ENCODE measurements around the gene SLC16A10.

SLC16A10 gene

DNA sequence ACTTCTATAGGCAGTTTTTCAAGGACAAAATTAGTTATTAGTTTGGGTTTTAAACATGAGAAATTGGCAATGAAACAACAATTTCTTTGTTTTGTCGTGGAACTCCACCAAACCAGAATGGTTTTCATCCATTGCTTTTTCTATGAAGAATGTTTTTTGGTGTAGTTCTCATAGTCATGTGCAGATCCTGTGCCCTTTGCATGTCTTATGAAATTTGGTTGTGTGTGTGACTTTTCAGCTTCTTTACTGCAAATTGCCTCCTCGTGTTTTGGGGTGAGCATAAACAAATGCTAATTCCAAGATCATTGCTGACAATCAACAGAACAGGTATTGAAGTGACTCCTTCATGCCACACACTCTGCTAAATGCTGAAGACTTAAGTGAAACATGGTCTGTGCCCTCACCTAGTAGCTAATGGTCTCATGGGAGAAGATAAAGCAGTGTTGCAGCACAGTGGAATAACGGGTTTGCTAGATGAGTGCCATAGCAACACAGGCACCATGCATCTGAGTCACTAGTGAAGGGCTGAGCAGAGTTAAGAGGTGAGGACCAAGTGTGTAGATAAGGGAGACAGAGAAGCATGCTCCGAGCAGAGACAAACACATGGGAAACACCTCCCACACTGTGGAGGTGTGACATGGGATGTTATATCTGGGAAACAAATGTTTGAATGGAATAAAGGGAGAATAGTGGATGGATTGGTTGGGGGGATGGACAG, 120.0 kb downstream of the SLC16A10 start:
- no peaks in the 10 kb centered on the region for H3K4me1 ChIP-seq (ENCODE audit: control insufficient read depth, insufficient read depth, low read length)
- H3K4me3 ChIP-seq (ENCODE audit: low read length) = no peak overlapping the region
- no peak overlapping the region for H3K9ac ChIP-seq (ENCODE audit: low read depth, low read length)
- no peaks in the 10 kb centered on the region for H3K27me3 ChIP-seq (ENCODE audit: control insufficient read depth, insufficient read depth, low read length)
- no peaks in the 10 kb centered on the region for H3K36me3 ChIP-seq (ENCODE audit: insufficient read depth, low read length)
- no peaks in the 10 kb centered on the region for H3K9me3 ChIP-seq (replicated peaks; ENCODE audit: low read length)
- no peak overlapping the region for H3K4me2 ChIP-seq (ENCODE audit: low read length)

DNA sequence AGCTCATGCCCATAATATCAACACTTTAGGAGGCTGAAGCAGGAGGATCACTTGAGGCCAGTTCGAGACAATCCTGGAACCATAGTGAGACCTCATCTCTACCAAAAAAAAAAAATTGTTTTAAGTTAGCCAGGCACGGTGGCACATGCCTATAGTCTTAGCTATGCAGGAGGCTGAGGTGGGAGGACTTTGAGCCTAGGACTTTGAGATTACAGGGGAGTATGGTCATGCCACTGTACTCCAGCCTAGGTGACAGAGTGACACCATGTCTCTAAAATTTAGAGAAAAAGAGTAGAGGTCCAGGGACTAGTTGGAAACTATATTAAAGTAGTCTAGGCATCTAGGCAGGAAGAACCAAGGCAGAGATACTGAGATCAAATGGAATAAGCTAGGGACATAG, 121.6 kb downstream of the SLC16A10 start:
- Histone ChIP-seq H3K4me3 (ENCODE audit: low read length) (no peak overlapping the region), H3K4me1 (ENCODE audit: control insufficient read depth, insufficient read depth, low read length) (no peaks in the 10 kb centered on the region), H3K9me3 (replicated peaks; ENCODE audit: low read length) (no peaks in the 10 kb centered on the region), H3K36me3 (ENCODE audit: insufficient read depth, low read length) (no peaks in the 10 kb centered on the region), H3K9ac (ENCODE audit: low read depth, low read length) (no peak overlapping the region), H3K27me3 (ENCODE audit: control insufficient read depth, insufficient read depth, low read length) (no peaks in the 10 kb centered on the region), H3K4me2 (ENCODE audit: low read length) (no peak overlapping the region)

DNA sequence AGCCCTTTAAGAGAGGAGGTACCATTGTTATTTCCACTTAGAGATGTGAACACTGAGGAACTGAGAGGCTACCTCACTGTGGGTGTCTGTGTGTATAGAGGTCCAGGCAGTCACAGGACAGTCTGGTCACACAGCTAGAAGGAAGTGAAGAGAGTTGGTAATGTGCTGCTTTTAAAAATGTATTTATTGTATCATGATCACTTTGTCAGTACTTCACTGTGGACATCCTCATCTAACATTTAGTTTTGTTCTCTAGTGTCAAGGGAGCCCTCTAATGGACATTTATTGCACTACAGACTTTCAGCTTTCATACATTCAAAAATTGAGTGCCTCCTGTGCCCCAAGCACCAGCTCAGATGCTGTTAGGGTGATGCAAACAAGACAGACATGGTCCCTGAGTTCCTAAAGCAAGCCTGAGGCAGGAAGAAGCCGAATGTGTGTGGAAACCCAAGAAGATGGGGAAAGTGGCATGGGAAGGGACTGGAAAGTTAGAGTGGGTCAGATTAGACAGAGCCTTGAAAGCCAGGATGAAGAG, 123.0 kb downstream of the SLC16A10 start:
- H3K4me1 ChIP-seq (ENCODE audit: control insufficient read depth, insufficient read depth, low read length) = no peaks in the 10 kb centered on the region
- no peaks in the 10 kb centered on the region for H3K27me3 ChIP-seq (ENCODE audit: control insufficient read depth, insufficient read depth, low read length)
- H3K4me3 ChIP-seq (ENCODE audit: low read length) = no peak overlapping the region
- no peaks in the 10 kb centered on the region for H3K36me3 ChIP-seq (ENCODE audit: insufficient read depth, low read length)
- H3K4me2 ChIP-seq (ENCODE audit: low read length) = no peak overlapping the region
- H3K9me3 ChIP-seq (replicated peaks; ENCODE audit: low read length) = no peaks in the 10 kb centered on the region
- H3K9ac ChIP-seq (ENCODE audit: low read depth, low read length) = no peak overlapping the region

DNA sequence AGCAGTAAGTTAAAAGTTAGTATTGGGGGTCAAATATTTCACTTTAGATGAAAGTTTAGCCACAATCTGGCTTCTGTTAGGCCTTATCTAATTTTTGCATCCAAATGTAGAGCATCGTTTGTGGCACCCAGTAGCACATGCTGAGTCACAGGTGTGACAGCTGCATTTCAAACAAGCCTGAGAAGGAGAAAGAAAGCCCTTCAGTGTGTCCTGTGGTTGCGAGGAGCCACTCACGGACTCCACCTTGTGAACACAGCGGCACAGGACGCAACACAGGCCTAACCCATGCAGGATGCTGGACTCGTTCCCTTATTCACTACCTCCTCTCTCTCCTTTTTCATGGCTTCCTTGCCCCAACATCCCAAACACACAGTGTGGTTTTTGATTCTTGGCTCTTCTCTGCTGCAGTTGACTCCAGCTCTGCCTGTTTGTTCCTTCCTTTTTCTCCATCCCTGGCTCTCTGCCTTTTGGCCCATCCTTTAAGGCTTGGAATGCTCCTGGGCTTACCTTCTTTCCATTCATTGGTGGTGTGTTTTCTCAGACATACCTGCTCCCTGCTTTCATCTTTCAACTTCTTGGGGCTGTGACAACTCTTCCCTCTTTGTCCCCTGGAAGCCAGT, 124.2 kb downstream of the SLC16A10 start:
- Histone ChIP-seq H3K9me3 (replicated peaks; ENCODE audit: low read length) (no peaks in the 10 kb centered on the region), H3K4me3 (ENCODE audit: low read length) (no peak overlapping the region), H3K4me1 (ENCODE audit: control insufficient read depth, insufficient read depth, low read length) (no peaks in the 10 kb centered on the region), H3K36me3 (ENCODE audit: insufficient read depth, low read length) (no peaks in the 10 kb centered on the region), H3K4me2 (ENCODE audit: low read length) (no peak overlapping the region), H3K9ac (ENCODE audit: low read depth, low read length) (no peak overlapping the region), H3K27me3 (ENCODE audit: control insufficient read depth, insufficient read depth, low read length) (no peaks in the 10 kb centered on the region)

DNA sequence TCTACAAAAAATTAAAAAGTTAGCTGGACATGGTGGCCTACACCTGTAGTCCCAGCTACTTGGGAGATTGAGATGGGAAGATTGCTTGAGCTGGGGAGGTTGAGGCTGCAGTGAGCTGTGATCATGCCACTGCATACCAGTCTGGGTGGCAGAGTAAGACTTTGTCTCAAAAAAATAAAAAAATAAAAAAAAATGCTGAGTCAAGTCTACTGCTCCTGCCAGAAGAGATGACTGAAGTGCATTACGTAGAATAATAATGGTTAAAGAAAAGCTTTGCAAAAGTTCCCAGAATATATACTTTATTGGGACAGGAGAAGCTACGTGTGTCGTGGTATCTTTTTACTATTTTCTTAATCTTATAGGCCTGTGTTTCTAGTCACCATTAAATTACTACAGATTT, 125.3 kb downstream of the SLC16A10 start:
- Histone ChIP-seq H3K4me1 (ENCODE audit: control insufficient read depth, insufficient read depth, low read length) (no peaks in the 10 kb centered on the region), H3K4me2 (ENCODE audit: low read length) (no peak overlapping the region), H3K9ac (ENCODE audit: low read depth, low read length) (no peak overlapping the region), H3K4me3 (ENCODE audit: low read length) (no peak overlapping the region), H3K27me3 (ENCODE audit: control insufficient read depth, insufficient read depth, low read length) (no peaks in the 10 kb centered on the region), H3K9me3 (replicated peaks; ENCODE audit: low read length) (no peaks in the 10 kb centered on the region), H3K36me3 (ENCODE audit: insufficient read depth, low read length) (no peaks in the 10 kb centered on the region)

DNA sequence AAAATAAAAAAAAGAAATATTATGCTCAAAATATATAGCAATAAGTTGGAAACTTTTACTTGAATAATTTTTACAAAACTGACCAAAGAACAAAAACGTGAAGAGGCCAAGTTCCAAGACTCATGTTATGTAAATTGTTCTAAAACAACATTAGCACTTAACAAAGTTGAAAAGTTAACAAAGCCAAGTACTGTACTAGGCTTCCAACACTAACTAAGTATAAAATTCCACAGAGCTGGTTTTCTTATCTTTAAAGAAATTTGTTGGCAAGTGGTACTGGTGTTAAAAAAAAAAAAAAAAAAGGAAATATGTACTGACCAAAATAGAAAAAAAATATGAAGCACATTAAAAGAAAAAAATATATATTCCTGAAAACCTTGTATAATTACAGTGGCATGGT, 127.8 kb downstream of the SLC16A10 start:
- Histone ChIP-seq H3K36me3 (ENCODE audit: insufficient read depth, low read length) (no peaks in the 10 kb centered on the region), H3K4me3 (ENCODE audit: low read length) (no peak overlapping the region), H3K4me2 (ENCODE audit: low read length) (no peak overlapping the region), H3K9ac (ENCODE audit: low read depth, low read length) (no peak overlapping the region), H3K27me3 (ENCODE audit: control insufficient read depth, insufficient read depth, low read length) (no peaks in the 10 kb centered on the region), H3K4me1 (ENCODE audit: control insufficient read depth, insufficient read depth, low read length) (no peaks in the 10 kb centered on the region), H3K9me3 (replicated peaks; ENCODE audit: low read length) (no peaks in the 10 kb centered on the region)

DNA sequence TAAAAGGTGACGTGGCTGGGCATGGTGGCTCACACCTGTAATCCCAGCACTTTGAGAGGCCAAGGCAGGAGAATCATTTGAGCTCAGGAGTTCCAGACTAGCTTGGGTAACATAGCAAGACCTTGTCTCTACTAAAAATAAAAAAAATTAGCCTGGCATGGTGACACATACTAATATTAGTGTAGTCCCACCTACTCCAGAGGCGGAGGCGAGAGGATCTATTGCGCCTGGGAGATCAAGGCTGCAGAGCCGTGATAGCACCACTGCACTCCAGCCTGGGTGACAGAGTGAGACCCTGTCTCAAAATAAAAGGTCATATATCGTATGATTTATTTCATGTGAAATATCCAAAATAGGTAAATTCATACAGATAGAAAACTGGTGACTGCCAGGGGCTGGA, 132.5 kb downstream of the SLC16A10 start:
- Histone ChIP-seq H3K36me3 (ENCODE audit: insufficient read depth, low read length) (no peaks in the 10 kb centered on the region), H3K4me3 (ENCODE audit: low read length) (no peak overlapping the region), H3K4me1 (ENCODE audit: control insufficient read depth, insufficient read depth, low read length) (no peaks in the 10 kb centered on the region), H3K27me3 (ENCODE audit: control insufficient read depth, insufficient read depth, low read length) (no peaks in the 10 kb centered on the region), H3K4me2 (ENCODE audit: low read length) (no peak overlapping the region), H3K9me3 (replicated peaks; ENCODE audit: low read length) (no peaks in the 10 kb centered on the region), H3K9ac (ENCODE audit: low read depth, low read length) (no peak overlapping the region)

DNA sequence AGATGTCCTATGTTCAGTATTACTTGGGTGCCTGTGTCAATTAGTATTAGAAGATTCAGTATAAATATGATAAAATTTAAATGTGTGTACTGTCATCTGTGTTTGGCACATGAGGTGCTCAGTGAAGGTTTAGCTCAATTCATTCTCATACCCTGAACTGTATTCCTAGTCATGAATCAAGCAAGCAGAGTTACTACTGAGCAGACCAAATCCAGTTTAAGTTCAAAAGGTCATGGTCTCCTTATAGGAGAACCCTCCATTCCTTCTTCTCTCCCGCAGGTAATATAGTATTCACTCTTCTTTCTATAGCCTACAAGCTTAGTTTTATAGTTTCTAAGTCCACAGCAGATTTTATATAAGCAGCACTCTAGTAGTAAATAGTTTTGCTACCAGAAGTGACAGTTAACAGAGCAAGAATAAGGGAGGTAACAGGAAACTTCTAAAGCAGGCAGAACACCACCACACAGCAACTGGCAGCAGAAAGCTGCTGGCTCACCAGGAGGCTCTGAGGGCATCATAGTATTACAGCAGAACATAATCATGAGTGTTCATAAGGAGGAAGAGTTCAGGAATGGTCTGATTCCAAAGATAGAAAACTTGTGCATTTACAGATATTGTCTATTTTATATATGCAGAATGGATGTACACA, 133.2 kb downstream of the SLC16A10 start:
- no peak overlapping the region for H3K4me3 ChIP-seq (ENCODE audit: low read length)
- H3K27me3 ChIP-seq (ENCODE audit: control insufficient read depth, insufficient read depth, low read length) = no peaks in the 10 kb centered on the region
- no peaks in the 10 kb centered on the region for H3K36me3 ChIP-seq (ENCODE audit: insufficient read depth, low read length)

DNA sequence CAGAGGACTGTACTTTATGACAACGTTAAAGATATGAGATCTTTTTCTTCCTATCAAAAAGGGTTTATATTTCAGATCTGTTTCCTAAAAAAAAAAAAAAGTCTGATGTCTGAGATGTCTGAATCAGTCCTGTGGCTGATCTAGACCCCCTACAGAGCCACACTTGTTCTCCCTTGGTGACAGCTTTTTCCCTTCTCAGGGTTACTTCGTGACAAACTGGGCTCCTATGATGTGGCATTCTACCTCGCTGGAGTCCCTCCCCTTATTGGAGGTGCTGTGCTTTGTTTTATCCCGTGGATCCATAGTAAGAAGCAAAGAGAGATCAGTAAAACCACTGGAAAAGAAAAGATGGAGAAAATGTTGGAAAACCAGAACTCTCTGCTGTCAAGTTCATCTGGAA, 134.5 kb downstream of the SLC16A10 start:
- H3K36me3 ChIP-seq (ENCODE audit: insufficient read depth, low read length) = no peaks in the 10 kb centered on the region
- H3K4me1 ChIP-seq (ENCODE audit: control insufficient read depth, insufficient read depth, low read length) = no peaks in the 10 kb centered on the region
- no peaks in the 10 kb centered on the region for H3K27me3 ChIP-seq (ENCODE audit: control insufficient read depth, insufficient read depth, low read length)

More for the DNA sequence above, 133.2 kb downstream of the SLC16A10 start:
- H3K4me2 ChIP-seq (ENCODE audit: low read length) = no peak overlapping the region
- H3K9ac ChIP-seq (ENCODE audit: low read depth, low read length) = no peak overlapping the region
- H3K9me3 ChIP-seq (replicated peaks; ENCODE audit: low read length) = no peaks in the 10 kb centered on the region
- no peaks in the 10 kb centered on the region for H3K4me1 ChIP-seq (ENCODE audit: control insufficient read depth, insufficient read depth, low read length)

DNA sequence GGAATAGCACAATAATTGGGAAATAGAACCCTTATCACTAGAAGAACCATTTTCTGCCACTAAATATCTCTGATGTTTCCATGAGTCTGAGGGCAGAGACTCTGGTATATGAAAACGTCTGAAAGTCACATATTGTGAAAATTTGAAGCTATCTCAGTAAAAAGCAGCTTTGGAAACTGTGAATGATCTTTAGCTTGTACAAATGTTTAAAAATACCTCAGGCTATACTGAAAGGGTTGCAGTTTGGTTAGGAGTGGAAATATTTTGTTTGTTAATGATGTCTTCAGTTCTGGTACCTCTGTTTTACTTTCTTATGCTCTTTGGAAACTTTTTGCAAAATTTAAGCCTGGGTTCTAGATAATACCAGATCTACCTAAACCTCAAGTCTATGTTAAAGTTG, 135.0 kb downstream of the SLC16A10 start:
- Histone ChIP-seq H3K9me3 (replicated peaks; ENCODE audit: low read length) (no peaks in the 10 kb centered on the region), H3K27me3 (ENCODE audit: control insufficient read depth, insufficient read depth, low read length) (no peaks in the 10 kb centered on the region), H3K9ac (ENCODE audit: low read depth, low read length) (no peak overlapping the region), H3K36me3 (ENCODE audit: insufficient read depth, low read length) (no peaks in the 10 kb centered on the region), H3K4me3 (ENCODE audit: low read length) (no peak overlapping the region), H3K4me2 (ENCODE audit: low read length) (no peak overlapping the region), H3K4me1 (ENCODE audit: control insufficient read depth, insufficient read depth, low read length) (peaks cover under 1% of the 10 kb centered on the region)

More for the DNA sequence above, 134.5 kb downstream of the SLC16A10 start:
- H3K4me3 ChIP-seq (ENCODE audit: low read length) = no peak overlapping the region
- no peak overlapping the region for H3K9ac ChIP-seq (ENCODE audit: low read depth, low read length)
- no peak overlapping the region for H3K4me2 ChIP-seq (ENCODE audit: low read length)
- H3K9me3 ChIP-seq (replicated peaks; ENCODE audit: low read length) = no peaks in the 10 kb centered on the region

DNA sequence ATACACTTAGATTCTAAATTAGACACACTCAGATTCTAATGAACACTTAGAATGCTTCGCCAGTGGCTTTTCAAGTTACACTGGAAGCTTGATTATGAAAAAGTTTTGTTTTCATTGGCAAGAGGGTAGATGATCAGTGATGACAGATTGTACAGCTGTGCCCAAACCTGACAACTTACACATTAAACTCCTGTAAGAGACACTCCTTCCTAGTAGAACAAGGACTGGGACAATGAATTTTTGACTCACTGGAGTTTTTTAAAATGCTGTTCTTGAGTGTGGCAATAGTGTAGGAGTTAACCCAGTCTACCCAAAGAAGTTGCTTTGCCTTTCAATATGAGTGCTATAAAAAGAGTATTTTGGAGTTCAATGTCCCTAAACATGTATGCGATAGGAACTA, 140.8 kb downstream of the SLC16A10 start:
- Histone ChIP-seq H3K4me1 (ENCODE audit: control insufficient read depth, insufficient read depth, low read length) (peaks cover 34% of the 10 kb centered on the region), H3K4me3 (ENCODE audit: low read length) (no peak overlapping the region), H3K27me3 (ENCODE audit: control insufficient read depth, insufficient read depth, low read length) (no peaks in the 10 kb centered on the region), H3K9me3 (replicated peaks; ENCODE audit: low read length) (no peaks in the 10 kb centered on the region), H3K4me2 (ENCODE audit: low read length) (peak overlapping the region; percentile 52), H3K9ac (ENCODE audit: low read depth, low read length) (peak overlapping the region; percentile 37), H3K36me3 (ENCODE audit: insufficient read depth, low read length) (no peaks in the 10 kb centered on the region)

Measured in skeletal muscle satellite cell (primary cell).